HUES6 (cell line): ENCODE data around the gene SEMA4B.
"Not testable (repeated sequence)": the region's sequence is repeated elsewhere in the genome, so short reads cannot be mapped to it uniquely, and the experiment has no call there.

Experiments used
- H3K27ac ChIP-seq: 2 replicates; pipeline ENCODE4 v1.7.0; 2013; ENCODE audit warnings: low read depth, mild to moderate bottlenecking, low read length, inconsistent platforms
- H3K27me3 ChIP-seq: 2 replicates; pipeline ENCODE4 v1.6.1; 2013; ENCODE audit warnings: low read length; ENCODE audit not compliant: control insufficient read depth, insufficient read depth
- H3K36me3 ChIP-seq: 2 replicates; pipeline ENCODE4 v1.6.1; 2013; ENCODE audit warnings: low read length; ENCODE audit not compliant: control insufficient read depth, insufficient read depth
- H3K4me1 ChIP-seq: 2 replicates; pipeline ENCODE4 v1.6.1; 2013; ENCODE audit warnings: low read length; ENCODE audit not compliant: control insufficient read depth, insufficient read depth
- H3K4me3 ChIP-seq: 2 replicates; pipeline ENCODE4 v1.5.1; 2013; ENCODE audit warnings: low read depth, low read length
- H3K9ac ChIP-seq: one replicate; pipeline ENCODE4 v1.6.1; 2013; ENCODE audit warnings: mild to moderate bottlenecking, low read length
- H3K9me3 ChIP-seq: 2 replicates; pipeline ENCODE4 v1.6.1; 2013; ENCODE audit warnings: low read depth, low read length; ENCODE audit not compliant: control insufficient read depth, insufficient read depth

The SEMA4B gene

DNA sequence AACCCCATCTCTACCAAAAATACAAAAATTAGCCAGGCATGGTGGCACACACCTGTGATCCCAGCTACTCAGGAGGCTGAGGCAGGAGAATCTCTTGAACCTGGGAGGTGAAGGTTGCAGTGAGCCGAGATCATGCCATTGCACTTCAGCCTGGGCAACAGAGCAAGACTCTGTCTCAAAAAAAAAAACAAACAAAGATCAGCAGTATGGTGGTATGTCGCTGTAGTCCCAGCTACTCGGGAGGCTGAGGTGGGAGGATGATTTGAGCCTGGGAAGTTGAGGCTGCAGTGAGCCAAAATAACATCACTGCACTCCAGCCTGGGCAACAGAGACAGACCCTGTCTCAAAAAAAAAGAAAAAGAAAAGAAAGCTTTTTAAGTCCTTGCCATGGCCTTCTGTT lies 36.9 kb upstream of the SEMA4B start:
- H3K4me3 ChIP-seq, H3K36me3 ChIP-seq, H3K9ac ChIP-seq, H3K27me3 ChIP-seq, H3K27ac ChIP-seq, H3K9me3 ChIP-seq: not testable (repeated sequence)
- peaks cover 22% of the 10 kb centered on the region for H3K4me1 ChIP-seq

GRCh38 chr15:90165157-90165556 lies 36.0 kb upstream of the SEMA4B start:
- Histone ChIP-seq H3K27me3 (no peaks in the 10 kb centered on the region), H3K27ac (no peak overlapping the region; the same call in 1 of the 2 replicates), H3K9ac (no peak overlapping the region), H3K4me3 (no peak overlapping the region), H3K9me3 (no peaks in the 10 kb centered on the region), H3K36me3 (no peaks in the 10 kb centered on the region), H3K4me1 (peaks cover 22% of the 10 kb centered on the region)

DNA sequence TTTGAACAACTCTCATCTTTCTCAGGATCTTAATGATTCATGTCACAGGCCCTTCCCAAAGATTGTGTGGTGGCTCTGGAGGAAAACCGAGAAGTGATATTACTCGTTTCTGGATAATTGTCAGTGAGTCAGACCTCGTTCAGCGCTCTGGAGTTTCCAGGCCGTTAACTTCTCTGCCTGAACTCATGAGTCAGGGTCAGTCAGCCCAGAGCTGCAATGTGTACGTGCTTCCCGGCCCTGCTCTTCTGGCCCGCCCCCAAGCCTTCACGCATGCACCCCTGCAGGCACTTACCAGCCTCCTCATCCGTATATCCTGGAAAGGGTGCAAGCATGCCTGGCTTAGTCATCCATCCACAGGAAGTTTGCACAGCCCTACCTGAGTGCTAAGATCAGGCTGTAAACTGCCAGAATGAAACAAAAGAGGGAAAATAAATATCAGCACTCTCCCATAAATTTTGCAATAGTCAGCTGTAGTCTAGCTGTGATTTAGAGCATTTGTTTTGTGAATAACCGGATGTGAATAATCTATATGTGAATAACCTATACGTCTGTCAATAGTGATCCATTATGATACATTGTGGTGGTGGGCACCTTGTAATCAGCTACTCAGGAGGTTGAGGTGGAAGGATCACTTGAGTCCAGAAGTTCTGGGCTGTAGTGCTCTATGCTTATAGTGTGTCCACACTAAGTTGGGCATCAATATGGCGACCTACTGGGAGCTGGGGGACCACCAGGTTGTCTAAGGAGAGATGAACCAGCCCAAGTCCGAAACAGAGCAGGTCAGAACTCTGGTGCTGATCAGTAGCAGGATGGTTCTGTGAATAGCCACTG lies 35.3 kb upstream of the SEMA4B start:
- H3K9me3 ChIP-seq: no peaks in the 10 kb centered on the region
- H3K27me3 ChIP-seq: no peaks in the 10 kb centered on the region
- H3K4me3 ChIP-seq: no peak overlapping the region
- H3K27ac ChIP-seq: no peak overlapping the region; the same call in 1 of the 2 replicates
- H3K9ac ChIP-seq: no peak overlapping the region
- no peaks in the 10 kb centered on the region for H3K36me3 ChIP-seq
- peaks cover 17% of the 10 kb centered on the region for H3K4me1 ChIP-seq

DNA sequence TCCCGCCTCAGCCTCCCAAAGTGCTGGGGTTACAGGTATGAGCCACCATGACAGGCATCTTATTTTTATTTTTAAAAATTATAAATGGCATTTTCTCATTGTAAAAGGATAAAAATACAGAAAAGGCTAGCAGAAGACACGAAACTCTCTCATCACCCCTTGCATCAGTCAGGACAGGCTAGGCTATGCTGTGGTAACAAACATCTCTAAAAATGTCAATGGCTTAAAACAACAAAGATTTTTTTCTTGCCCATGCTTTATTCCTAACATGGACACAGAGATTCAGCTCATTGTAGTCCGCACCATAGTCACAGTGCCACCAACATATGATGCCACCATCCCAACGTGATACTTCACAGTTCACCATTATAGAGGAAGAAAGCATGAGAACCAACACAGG lies 34.0 kb upstream of the SEMA4B start:
- Histone ChIP-seq H3K36me3 (no peaks in the 10 kb centered on the region), H3K4me3 (no peak overlapping the region), H3K9me3 (no peaks in the 10 kb centered on the region), H3K27me3 (no peaks in the 10 kb centered on the region), H3K27ac (no peak overlapping the region), H3K4me1 (peaks cover 10% of the 10 kb centered on the region), H3K9ac (no peak overlapping the region)

- no peaks in the 10 kb centered on the region for H3K36me3 ChIP-seq
- no peak overlapping the region for H3K27ac ChIP-seq
- H3K27me3 ChIP-seq: no peaks in the 10 kb centered on the region
- peaks cover 12% of the 10 kb centered on the region for H3K4me1 ChIP-seq
- H3K9me3 ChIP-seq: no peaks in the 10 kb centered on the region
- H3K4me3 ChIP-seq: no peak overlapping the region
- H3K9ac ChIP-seq: no peak overlapping the region
These were observed 29.5 kb upstream of the SEMA4B start for GRCh38 chr15:90171623-90172022.

DNA sequence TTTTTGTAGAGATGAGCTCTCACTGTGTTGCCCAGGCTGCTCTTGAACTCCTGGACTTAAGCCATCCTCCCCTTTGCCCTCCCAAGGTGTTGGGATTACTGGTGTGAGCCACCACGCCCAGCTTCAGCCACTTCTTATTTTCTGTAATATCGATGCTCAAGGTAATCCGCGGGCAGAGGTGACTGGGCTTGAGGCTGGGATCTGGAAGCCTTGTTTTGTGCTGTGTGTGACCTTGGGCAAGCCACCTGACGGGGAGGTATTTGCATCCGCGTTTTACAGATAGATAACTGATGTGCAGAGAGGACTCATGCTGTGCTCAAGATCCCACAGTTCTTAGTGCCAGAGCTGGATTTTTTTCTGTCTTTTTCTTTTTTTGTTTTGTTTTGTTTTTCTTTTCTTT lies 27.8 kb upstream of the SEMA4B start:
- H3K9me3 ChIP-seq: no peaks in the 10 kb centered on the region

DNA sequence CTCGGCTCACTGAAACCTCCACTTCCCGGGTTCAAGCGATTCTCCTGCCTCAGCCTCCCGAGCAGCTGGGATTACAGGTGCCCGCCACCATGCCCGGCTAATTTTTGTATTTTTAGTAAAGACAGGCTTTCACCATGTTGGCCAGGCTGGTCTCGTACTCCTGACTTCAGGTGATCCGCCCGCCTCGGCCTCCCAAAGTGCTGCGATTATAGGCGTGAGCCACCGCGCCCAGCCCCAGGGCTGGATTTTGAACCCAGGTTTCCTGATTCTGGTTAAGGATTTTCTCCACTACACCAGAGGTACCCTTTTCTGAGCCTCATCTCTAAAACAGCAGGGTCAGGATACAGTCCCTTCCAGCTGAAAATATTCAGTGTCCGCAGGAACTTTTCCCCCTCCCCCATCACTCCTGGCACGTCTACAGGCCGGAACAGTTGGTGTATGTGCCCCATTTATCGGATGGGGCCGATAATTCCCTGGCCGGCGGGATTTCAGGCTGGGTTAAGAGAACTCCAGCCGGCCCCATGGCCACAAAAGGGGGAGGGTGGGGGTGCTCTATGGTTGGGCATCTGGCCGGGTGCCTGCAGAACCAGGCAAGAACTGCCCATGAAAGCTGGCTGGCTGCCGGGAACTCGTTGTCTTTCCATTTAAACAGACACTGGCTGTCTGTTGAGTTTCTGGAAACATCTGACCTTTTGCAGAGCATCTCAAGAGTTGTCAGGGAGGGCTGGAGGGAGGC lies 26.8 kb upstream of the SEMA4B start:
- no peak overlapping the region for H3K27ac ChIP-seq
- peaks cover 23% of the 10 kb centered on the region for H3K4me1 ChIP-seq
- H3K9ac ChIP-seq: no peak overlapping the region
- no peaks in the 10 kb centered on the region for H3K27me3 ChIP-seq
- H3K36me3 ChIP-seq: no peaks in the 10 kb centered on the region
- H3K4me3 ChIP-seq: no peak overlapping the region
- no peaks in the 10 kb centered on the region for H3K9me3 ChIP-seq

More for the DNA sequence above, 27.8 kb upstream of the SEMA4B start:
- Histone ChIP-seq H3K27ac (no peak overlapping the region), H3K27me3 (no peaks in the 10 kb centered on the region), H3K4me3 (no peak overlapping the region), H3K36me3 (no peaks in the 10 kb centered on the region), H3K4me1 (peaks cover 23% of the 10 kb centered on the region), H3K9ac (no peak overlapping the region)

DNA sequence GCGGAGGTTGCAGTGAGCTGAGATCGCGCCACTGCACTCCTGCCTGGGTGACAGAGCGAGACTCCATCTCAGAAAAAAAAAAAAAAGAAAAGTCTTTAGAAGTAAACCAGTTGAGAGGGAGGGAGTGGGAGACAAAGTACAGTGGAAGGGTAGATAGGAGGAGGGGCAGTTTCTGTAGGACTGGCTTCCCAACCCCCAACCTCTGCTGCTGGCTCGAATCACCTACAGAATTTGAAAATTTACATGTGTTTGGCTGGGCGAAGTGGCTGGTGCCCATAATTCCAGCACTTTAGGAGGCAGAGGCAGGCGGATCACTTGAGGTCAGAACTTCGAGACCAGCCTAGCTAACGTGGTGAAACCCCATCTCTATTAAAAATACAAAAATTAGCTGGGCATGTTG lies 24.1 kb upstream of the SEMA4B start:
- Histone ChIP-seq H3K9ac (no peak overlapping the region), H3K27me3 (no peaks in the 10 kb centered on the region), H3K27ac (no peak overlapping the region), H3K4me1 (peaks cover 23% of the 10 kb centered on the region), H3K4me3 (no peak overlapping the region), H3K36me3 (no peaks in the 10 kb centered on the region), H3K9me3 (no peaks in the 10 kb centered on the region)

GRCh38 chr15:90178468-90179435 lies 22.4 kb upstream of the SEMA4B start:
- no peak overlapping the region for H3K4me3 ChIP-seq
- H3K36me3 ChIP-seq: no peaks in the 10 kb centered on the region
- H3K27ac ChIP-seq: no peak overlapping the region
- no peaks in the 10 kb centered on the region for H3K27me3 ChIP-seq
- H3K9ac ChIP-seq: no peak overlapping the region
- H3K9me3 ChIP-seq: no peaks in the 10 kb centered on the region
- peaks cover 24% of the 10 kb centered on the region for H3K4me1 ChIP-seq

DNA sequence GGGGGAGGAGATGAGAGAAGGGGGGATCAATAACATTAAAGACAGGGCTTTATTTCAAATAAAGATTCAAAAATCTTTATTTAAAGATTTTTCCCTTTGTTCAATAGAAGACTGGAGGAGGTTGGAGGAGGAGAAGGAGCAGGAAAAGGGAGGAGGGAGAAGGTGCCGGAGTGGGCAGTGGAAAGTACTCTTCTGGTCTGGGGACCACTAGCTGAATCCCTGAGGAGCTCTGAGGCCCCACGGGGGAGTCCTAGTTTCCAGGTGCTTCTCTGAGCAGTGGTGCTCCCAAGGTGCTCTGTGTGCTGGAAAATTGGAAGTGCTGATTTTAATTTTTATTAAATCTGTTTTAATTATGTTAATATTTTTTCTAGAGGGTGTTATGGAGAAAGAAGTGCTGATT lies 19.4 kb upstream of the SEMA4B start:
- Histone ChIP-seq H3K27ac (no peak overlapping the region), H3K27me3 (no peaks in the 10 kb centered on the region), H3K9ac (no peak overlapping the region), H3K36me3 (no peaks in the 10 kb centered on the region), H3K4me1 (peaks cover 17% of the 10 kb centered on the region), H3K9me3 (no peaks in the 10 kb centered on the region), H3K4me3 (no peak overlapping the region)
